ENCODE results near the gene PEX26.

The PEX26 gene

GRCh38 chr22:18114976-18115652 lies 37.3 kb downstream of the PEX26 start:
- Mint-ChIP-seq H3K27ac (no peak overlapping the region), H3K36me3 (ENCODE audit: low read depth) (no peaks in the 10 kb centered on the region), H3K4me1 (peaks cover 18% of the 10 kb centered on the region), H3K9me3 (no peaks in the 10 kb centered on the region), H3K27me3 (ENCODE audit: low read depth, poor library complexity) (peaks cover 48% of the 10 kb centered on the region), H3K4me3 (no peak overlapping the region)
- DNase-seq = no peak
- no peak for TF ChIP-seq CTCF (IDR thresholded peaks at IDR 0.05)

- Mint-ChIP-seq H3K27ac (no peak overlapping the region), H3K36me3 (ENCODE audit: low read depth) (no peaks in the 10 kb centered on the region), H3K4me3 (no peak overlapping the region), H3K4me1 (peaks cover 14% of the 10 kb centered on the region), H3K27me3 (ENCODE audit: low read depth, poor library complexity) (peaks cover 41% of the 10 kb centered on the region), H3K9me3 (no peaks in the 10 kb centered on the region)
- DNase-seq = no peak
- no peak for TF ChIP-seq CTCF (IDR thresholded peaks at IDR 0.05)
Observed at GRCh38 chr22:18115906-18116371, 38.1 kb downstream of the PEX26 start.

GRCh38 chr22:18116634-18117033 lies 38.8 kb downstream of the PEX26 start:
- TF ChIP-seq CTCF (IDR thresholded peaks at IDR 0.05) = no peak
- Mint-ChIP-seq H3K9me3 (no peaks in the 10 kb centered on the region), H3K4me1 (peaks cover 8% of the 10 kb centered on the region), H3K27me3 (ENCODE audit: low read depth, poor library complexity) (peaks cover 34% of the 10 kb centered on the region), H3K27ac (no peak overlapping the region), H3K4me3 (no peak overlapping the region), H3K36me3 (ENCODE audit: low read depth) (no peaks in the 10 kb centered on the region)
- DNase-seq = no peak

GRCh38 chr22:18118345-18118915 lies 40.6 kb downstream of the PEX26 start:
- no peak for DNase-seq
- no peaks in the 10 kb centered on the region for H3K4me1 Mint-ChIP-seq
- H3K9me3 Mint-ChIP-seq = no peaks in the 10 kb centered on the region
- no peak for TF ChIP-seq CTCF (IDR thresholded peaks at IDR 0.05)
- H3K27me3 Mint-ChIP-seq (ENCODE audit: low read depth, poor library complexity) = peaks cover 18% of the 10 kb centered on the region
- H3K36me3 Mint-ChIP-seq (ENCODE audit: low read depth) = no peaks in the 10 kb centered on the region
- H3K27ac Mint-ChIP-seq = no peak overlapping the region
- no peak overlapping the region for H3K4me3 Mint-ChIP-seq

- Mint-ChIP-seq H3K4me1 (no peaks in the 10 kb centered on the region), H3K4me3 (no peak overlapping the region), H3K36me3 (ENCODE audit: low read depth) (no peaks in the 10 kb centered on the region), H3K9me3 (no peaks in the 10 kb centered on the region), H3K27me3 (ENCODE audit: low read depth, poor library complexity) (peaks cover 6% of the 10 kb centered on the region), H3K27ac (no peak overlapping the region)
- DNase-seq = no peak
- TF ChIP-seq CTCF (IDR thresholded peaks at IDR 0.05) = no peak
Observed at GRCh38 chr22:18119409-18120110, 41.8 kb downstream of the PEX26 start.
